WTC11 (cell line): ENCODE measurements around the gene GPR39. TPM values are rescaled to one million over a fixed set of nuclear protein-coding genes. Genes with fewer than 3 reads are reported as not detected.

ENCODE experiments used
- ATAC-seq: fragments of 200-7000 bp; cut with Tn5 transposase; 2 replicates; pipeline ENCODE4 v1.10.0; 2021; ENCODE audit warnings: mild to moderate bottlenecking, moderate library complexity
- CTCF ChIA-PET: fragments of 300-600 bp; sonication (Branson Sonifier 250); formaldehyde crosslinking; loops from one replicate; lab custom pipeline; 2021; ENCODE audit warnings: antibody characterized with exemption; lab: Charles Lee
- POLR2A ChIA-PET: fragments of 350-600 bp; sonication (Branson Sonifier 250); formaldehyde crosslinking; loops from one replicate; lab custom pipeline; 2021; ENCODE audit warnings: antibody characterized with exemption; lab: Charles Lee
- DNase-seq: peaks from one replicate; pipeline ENCODE4 v3.0.0; 2021; ENCODE audit warnings: low spot score
- H3K27ac Mint-ChIP-seq: 2 replicates; pipeline ENCODE4 v1.8.0; 2021; ENCODE audit warnings: mixed read lengths
- H3K27me3 Mint-ChIP-seq: 2 replicates; pipeline ENCODE4 v1.8.0; 2021; ENCODE audit warnings: low read depth, mild to moderate bottlenecking, moderate library complexity, mixed read lengths
- H3K36me3 Mint-ChIP-seq: 2 replicates; pipeline ENCODE4 v1.8.0; 2021; ENCODE audit warnings: mixed read lengths
- H3K4me1 Mint-ChIP-seq: 2 replicates; pipeline ENCODE4 v1.8.0; 2022; ENCODE audit warnings: mixed read lengths
- H3K4me3 Mint-ChIP-seq: 2 replicates; pipeline ENCODE4 v1.8.0; 2021; ENCODE audit warnings: mild to moderate bottlenecking, moderate library complexity, mixed read lengths
- H3K9me3 Mint-ChIP-seq: 2 replicates; pipeline ENCODE4 v1.8.0; 2021; ENCODE audit warnings: mixed read lengths
- CBFB ChIP-seq: sonication (generic); formaldehyde crosslinking; IDR thresholded peaks from 2 replicates; pipeline ENCODE4 v1.8.1; 2022; ENCODE audit warnings: mild to moderate bottlenecking, low read depth, missing genetic modification reagents
- CREM ChIP-seq: sonication (generic); formaldehyde crosslinking; IDR thresholded peaks from 2 replicates; pipeline ENCODE4 v1.8.1; 2022; ENCODE audit warnings: mild to moderate bottlenecking, missing genetic modification reagents, moderate library complexity
- ETV6 ChIP-seq: sonication (generic); formaldehyde crosslinking; IDR thresholded peaks from 2 replicates; pipeline ENCODE4 v1.8.1; 2022; ENCODE audit warnings: mild to moderate bottlenecking, missing genetic modification reagents
- FOXP1 ChIP-seq: sonication (generic); formaldehyde crosslinking; IDR thresholded peaks from 2 replicates; pipeline ENCODE4 v1.8.0; 2022; ENCODE audit warnings: missing genetic modification reagents, mild to moderate bottlenecking, moderate library complexity, borderline replicate concordance
- IRF2 ChIP-seq: sonication (generic); formaldehyde crosslinking; IDR thresholded peaks from 2 replicates; pipeline ENCODE4 v1.8.0; 2022; ENCODE audit warnings: low read depth, missing genetic modification reagents, borderline replicate concordance
- MYBL2 ChIP-seq: sonication (generic); formaldehyde crosslinking; IDR thresholded peaks from 2 replicates; pipeline ENCODE4 v1.8.1; 2023; ENCODE audit warnings: mild to moderate bottlenecking, moderate library complexity, missing genetic modification reagents
- NFATC4 ChIP-seq: fragments of 250-450 bp; sonication (Bioruptor Pico); IDR thresholded peaks from 2 replicates; pipeline ENCODE4 v1.9.0; 2021; ENCODE audit warnings: mild to moderate bottlenecking
- NFYB ChIP-seq: sonication (generic); formaldehyde crosslinking; conservative IDR thresholded peaks from 2 replicates; pipeline ENCODE4 v1.8.0; 2022; ENCODE audit warnings: low read depth, missing genetic modification reagents
- NR2C2 ChIP-seq: sonication (generic); formaldehyde crosslinking; IDR thresholded peaks from 2 replicates; pipeline ENCODE4 v1.8.0; 2022; ENCODE audit warnings: mild to moderate bottlenecking, missing genetic modification reagents
- PRRX2 ChIP-seq: fragments of 250-450 bp; sonication (Bioruptor Pico); IDR thresholded peaks from 2 replicates; pipeline ENCODE4 v1.8.0; 2021; ENCODE audit warnings: mild to moderate bottlenecking
- SMAD3 ChIP-seq: sonication (generic); formaldehyde crosslinking; IDR thresholded peaks from 2 replicates; pipeline ENCODE4 v1.8.0; 2022; ENCODE audit warnings: missing genetic modification reagents, mild to moderate bottlenecking, borderline replicate concordance
- SP1 ChIP-seq: sonication (generic); formaldehyde crosslinking; conservative IDR thresholded peaks from 2 replicates; pipeline ENCODE4 v1.8.1; 2022; ENCODE audit warnings: missing genetic modification reagents
- TCF7 ChIP-seq: sonication (generic); formaldehyde crosslinking; IDR thresholded peaks from 2 replicates; pipeline ENCODE4 v1.8.0; 2022; ENCODE audit warnings: mild to moderate bottlenecking, low read depth, missing genetic modification reagents, moderate library complexity
- ZBTB21 ChIP-seq: sonication (generic); formaldehyde crosslinking; IDR thresholded peaks from 2 replicates; pipeline ENCODE4 v1.8.1; 2023; ENCODE audit warnings: mild to moderate bottlenecking, missing genetic modification reagents, borderline replicate concordance
- total RNA-seq: library from RNA; stranded (reverse); gene quantifications from 3 replicates; pipeline ENCODE4 v1.2.3, GENCODE V29; 2021
- TF ChIP-seq, protein P1 (sequence below): sonication (generic); formaldehyde crosslinking; IDR thresholded peaks from 2 replicates; pipeline ENCODE4 v1.8.0; 2022; ENCODE audit warnings: missing genetic modification reagents
- TF ChIP-seq, protein P2 (sequence below): sonication (generic); formaldehyde crosslinking; IDR thresholded peaks from 2 replicates; pipeline ENCODE4 v1.8.0; 2022; ENCODE audit warnings: mild to moderate bottlenecking, missing genetic modification reagents
- TF ChIP-seq, protein P3 (sequence below): fragments of 250-450 bp; sonication (Bioruptor Pico); IDR thresholded peaks from 2 replicates; pipeline ENCODE4 v1.9.0; 2021; ENCODE audit warnings: mild to moderate bottlenecking
- TF ChIP-seq, protein P4 (sequence below): sonication (generic); formaldehyde crosslinking; IDR thresholded peaks from 2 replicates; pipeline ENCODE4 v1.8.1; 2022; ENCODE audit warnings: low read depth, missing genetic modification reagents, borderline replicate concordance
- TF ChIP-seq, protein P5 (sequence below): fragments of 250-450 bp; sonication (Bioruptor Pico); IDR thresholded peaks from 2 replicates; pipeline ENCODE4 v1.9.0; 2021; ENCODE audit warnings: moderate library complexity, mild to moderate bottlenecking, inconsistent platforms, borderline replicate concordance
- TF ChIP-seq, protein P6 (sequence below): sonication (generic); formaldehyde crosslinking; IDR thresholded peaks from 2 replicates; pipeline ENCODE4 v1.8.0; 2022; ENCODE audit warnings: mild to moderate bottlenecking, missing genetic modification reagents
- TF ChIP-seq, protein P7 (sequence below): sonication (generic); formaldehyde crosslinking; IDR thresholded peaks from 2 replicates; pipeline ENCODE4 v1.8.0; 2023; ENCODE audit warnings: mild to moderate bottlenecking, missing genetic modification reagents
- TF ChIP-seq, protein P8 (sequence below): sonication (generic); formaldehyde crosslinking; IDR thresholded peaks from 2 replicates; pipeline ENCODE4 v1.8.0; 2023; ENCODE audit warnings: missing genetic modification reagents

Gene GPR39
- total RNA-seq, 1 experiment from 2014 or later: 0.74 TPM

DNA sequence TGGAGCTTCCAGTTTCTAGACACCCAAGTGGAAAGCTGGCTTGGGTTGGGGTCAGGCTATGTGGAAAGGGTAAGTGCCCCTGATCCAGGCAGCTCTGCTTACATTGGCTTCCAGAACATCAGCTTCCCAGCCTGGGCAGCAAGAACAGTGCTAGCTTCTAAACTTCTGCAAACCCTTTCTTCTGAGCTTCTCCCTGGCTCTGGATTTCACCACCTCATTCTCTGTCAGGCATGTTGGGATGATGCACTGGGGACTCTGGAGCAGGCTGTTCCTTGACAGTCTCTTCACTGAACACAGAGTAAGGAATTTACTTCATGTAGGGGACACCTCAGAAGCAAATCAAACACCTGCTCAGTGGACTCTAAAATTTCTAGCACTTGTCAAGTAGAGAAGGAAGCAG, 180.6 kb downstream of the GPR39 start:
- peaks cover 6% of the 10 kb centered on the region for H3K4me1 Mint-ChIP-seq
- no peak for DNase-seq
- no peak overlapping the region for H3K27ac Mint-ChIP-seq
- CTCF ChIA-PET: interaction anchor here (0.6 kb wide), 1 partner anchor 16 kb away, joined by 3 read pairs; no protein-coding TSS in a partner anchor
- no peak overlapping the region for H3K4me3 Mint-ChIP-seq
- TF ChIP-seq ZBTB21 (CRISPR knock-in tag) (no peak), TCF7 (no peak), FOXP1 (no peak), CREM (CRISPR knock-in tag) (no peak), SMAD3 (no peak), CBFB (CRISPR knock-in tag) (no peak), PRRX2 (CRISPR knock-in tag) (no peak), NR2C2 (CRISPR knock-in tag) (no peak), IRF2 (CRISPR knock-in tag) (no peak), ETV6 (CRISPR knock-in tag) (no peak)
- TF ChIP-seq, protein P1, sequence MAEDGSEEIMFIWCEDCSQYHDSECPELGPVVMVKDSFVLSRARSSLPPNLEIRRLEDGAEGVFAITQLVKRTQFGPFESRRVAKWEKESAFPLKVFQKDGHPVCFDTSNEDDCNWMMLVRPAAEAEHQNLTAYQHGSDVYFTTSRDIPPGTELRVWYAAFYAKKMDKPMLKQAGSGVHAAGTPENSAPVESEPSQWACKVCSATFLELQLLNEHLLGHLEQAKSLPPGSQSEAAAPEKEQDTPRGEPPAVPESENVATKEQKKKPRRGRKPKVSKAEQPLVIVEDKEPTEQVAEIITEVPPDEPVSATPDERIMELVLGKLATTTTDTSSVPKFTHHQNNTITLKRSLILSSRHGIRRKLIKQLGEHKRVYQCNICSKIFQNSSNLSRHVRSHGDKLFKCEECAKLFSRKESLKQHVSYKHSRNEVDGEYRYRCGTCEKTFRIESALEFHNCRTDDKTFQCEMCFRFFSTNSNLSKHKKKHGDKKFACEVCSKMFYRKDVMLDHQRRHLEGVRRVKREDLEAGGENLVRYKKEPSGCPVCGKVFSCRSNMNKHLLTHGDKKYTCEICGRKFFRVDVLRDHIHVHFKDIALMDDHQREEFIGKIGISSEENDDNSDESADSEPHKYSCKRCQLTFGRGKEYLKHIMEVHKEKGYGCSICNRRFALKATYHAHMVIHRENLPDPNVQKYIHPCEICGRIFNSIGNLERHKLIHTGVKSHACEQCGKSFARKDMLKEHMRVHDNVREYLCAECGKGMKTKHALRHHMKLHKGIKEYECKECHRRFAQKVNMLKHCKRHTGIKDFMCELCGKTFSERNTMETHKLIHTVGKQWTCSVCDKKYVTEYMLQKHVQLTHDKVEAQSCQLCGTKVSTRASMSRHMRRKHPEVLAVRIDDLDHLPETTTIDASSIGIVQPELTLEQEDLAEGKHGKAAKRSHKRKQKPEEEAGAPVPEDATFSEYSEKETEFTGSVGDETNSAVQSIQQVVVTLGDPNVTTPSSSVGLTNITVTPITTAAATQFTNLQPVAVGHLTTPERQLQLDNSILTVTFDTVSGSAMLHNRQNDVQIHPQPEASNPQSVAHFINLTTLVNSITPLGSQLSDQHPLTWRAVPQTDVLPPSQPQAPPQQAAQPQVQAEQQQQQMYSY (CRISPR knock-in tag): no peak
- TF ChIP-seq, protein P2, sequence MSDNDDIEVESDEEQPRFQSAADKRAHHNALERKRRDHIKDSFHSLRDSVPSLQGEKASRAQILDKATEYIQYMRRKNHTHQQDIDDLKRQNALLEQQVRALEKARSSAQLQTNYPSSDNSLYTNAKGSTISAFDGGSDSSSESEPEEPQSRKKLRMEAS (CRISPR knock-in tag): no peak
- TF ChIP-seq, protein P3, sequence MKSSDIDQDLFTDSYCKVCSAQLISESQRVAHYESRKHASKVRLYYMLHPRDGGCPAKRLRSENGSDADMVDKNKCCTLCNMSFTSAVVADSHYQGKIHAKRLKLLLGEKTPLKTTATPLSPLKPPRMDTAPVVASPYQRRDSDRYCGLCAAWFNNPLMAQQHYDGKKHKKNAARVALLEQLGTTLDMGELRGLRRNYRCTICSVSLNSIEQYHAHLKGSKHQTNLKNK (CRISPR knock-in tag): no peak
- TF ChIP-seq, protein P4, sequence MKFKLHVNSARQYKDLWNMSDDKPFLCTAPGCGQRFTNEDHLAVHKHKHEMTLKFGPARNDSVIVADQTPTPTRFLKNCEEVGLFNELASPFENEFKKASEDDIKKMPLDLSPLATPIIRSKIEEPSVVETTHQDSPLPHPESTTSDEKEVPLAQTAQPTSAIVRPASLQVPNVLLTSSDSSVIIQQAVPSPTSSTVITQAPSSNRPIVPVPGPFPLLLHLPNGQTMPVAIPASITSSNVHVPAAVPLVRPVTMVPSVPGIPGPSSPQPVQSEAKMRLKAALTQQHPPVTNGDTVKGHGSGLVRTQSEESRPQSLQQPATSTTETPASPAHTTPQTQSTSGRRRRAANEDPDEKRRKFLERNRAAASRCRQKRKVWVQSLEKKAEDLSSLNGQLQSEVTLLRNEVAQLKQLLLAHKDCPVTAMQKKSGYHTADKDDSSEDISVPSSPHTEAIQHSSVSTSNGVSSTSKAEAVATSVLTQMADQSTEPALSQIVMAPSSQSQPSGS (CRISPR knock-in tag): no peak
- TF ChIP-seq, protein P5, sequence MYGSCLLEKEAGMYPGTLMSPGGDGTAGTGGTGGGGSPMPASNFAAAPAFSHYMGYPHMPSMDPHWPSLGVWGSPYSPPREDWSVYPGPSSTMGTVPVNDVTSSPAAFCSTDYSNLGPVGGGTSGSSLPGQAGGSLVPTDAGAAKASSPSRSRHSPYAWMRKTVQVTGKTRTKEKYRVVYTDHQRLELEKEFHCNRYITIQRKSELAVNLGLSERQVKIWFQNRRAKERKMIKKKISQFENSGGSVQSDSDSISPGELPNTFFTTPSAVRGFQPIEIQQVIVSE (CRISPR knock-in tag): no peak
- TF ChIP-seq, all 79 proteins: peak for 0
- Mint-ChIP-seq H3K27me3 (no peaks in the 10 kb centered on the region), H3K9me3 (peaks cover 10% of the 10 kb centered on the region), H3K36me3 (0 out of 2 replicates have a peak, but pooled peaks cover 5% of the 10 kb centered on the region)
- ATAC-seq: no peak
- POLR2A ChIA-PET: no interaction called here

DNA sequence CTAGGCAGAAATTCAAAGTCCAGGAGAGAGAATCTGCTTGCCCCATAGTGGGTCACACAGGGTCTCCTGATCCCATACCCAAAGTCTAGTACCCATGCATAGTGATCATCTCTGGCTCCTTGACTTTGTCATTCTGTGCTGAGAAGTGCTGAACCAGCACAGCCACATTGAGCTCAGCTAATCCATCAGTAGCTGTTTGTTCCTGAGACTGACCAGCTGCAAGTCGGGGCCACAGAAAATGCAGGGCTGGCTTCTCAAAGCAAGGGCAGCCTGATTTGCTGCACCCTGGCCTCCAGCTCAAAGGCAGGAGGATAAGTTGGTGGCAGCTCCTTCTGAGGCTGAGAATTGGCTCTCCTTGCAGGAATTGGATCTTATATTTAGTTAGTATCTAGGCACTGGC, 181.2 kb downstream of the GPR39 start:
- Mint-ChIP-seq H3K4me1 (peaks cover 6% of the 10 kb centered on the region), H3K27ac (no peak overlapping the region), H3K4me3 (no peak overlapping the region), H3K27me3 (no peaks in the 10 kb centered on the region), H3K9me3 (peaks cover 6% of the 10 kb centered on the region), H3K36me3 (0 out of 2 replicates have a peak, but pooled peaks cover 5% of the 10 kb centered on the region)
- ATAC-seq (no peak), DNase-seq (no peak)
- ChIA-PET POLR2A (no interaction called here), CTCF (interaction anchor here (0.6 kb wide), 1 partner anchor 53 kb away, joined by 3 read pairs; no protein-coding TSS in a partner anchor)
- TF ChIP-seq, protein P2 (CRISPR knock-in tag): no peak
- TF ChIP-seq SP1 (CRISPR knock-in tag): no peak
- TF ChIP-seq, protein P6, sequence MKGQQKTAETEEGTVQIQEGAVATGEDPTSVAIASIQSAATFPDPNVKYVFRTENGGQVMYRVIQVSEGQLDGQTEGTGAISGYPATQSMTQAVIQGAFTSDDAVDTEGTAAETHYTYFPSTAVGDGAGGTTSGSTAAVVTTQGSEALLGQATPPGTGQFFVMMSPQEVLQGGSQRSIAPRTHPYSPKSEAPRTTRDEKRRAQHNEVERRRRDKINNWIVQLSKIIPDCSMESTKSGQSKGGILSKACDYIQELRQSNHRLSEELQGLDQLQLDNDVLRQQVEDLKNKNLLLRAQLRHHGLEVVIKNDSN (CRISPR knock-in tag): no peak
- no peak for TF ChIP-seq NFATC4 (CRISPR knock-in tag)
- TF ChIP-seq, protein P7, sequence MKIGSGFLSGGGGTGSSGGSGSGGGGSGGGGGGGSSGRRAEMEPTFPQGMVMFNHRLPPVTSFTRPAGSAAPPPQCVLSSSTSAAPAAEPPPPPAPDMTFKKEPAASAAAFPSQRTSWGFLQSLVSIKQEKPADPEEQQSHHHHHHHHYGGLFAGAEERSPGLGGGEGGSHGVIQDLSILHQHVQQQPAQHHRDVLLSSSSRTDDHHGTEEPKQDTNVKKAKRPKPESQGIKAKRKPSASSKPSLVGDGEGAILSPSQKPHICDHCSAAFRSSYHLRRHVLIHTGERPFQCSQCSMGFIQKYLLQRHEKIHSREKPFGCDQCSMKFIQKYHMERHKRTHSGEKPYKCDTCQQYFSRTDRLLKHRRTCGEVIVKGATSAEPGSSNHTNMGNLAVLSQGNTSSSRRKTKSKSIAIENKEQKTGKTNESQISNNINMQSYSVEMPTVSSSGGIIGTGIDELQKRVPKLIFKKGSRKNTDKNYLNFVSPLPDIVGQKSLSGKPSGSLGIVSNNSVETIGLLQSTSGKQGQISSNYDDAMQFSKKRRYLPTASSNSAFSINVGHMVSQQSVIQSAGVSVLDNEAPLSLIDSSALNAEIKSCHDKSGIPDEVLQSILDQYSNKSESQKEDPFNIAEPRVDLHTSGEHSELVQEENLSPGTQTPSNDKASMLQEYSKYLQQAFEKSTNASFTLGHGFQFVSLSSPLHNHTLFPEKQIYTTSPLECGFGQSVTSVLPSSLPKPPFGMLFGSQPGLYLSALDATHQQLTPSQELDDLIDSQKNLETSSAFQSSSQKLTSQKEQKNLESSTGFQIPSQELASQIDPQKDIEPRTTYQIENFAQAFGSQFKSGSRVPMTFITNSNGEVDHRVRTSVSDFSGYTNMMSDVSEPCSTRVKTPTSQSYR (CRISPR knock-in tag): no peak
- TF ChIP-seq PRRX2 (CRISPR knock-in tag): no peak
- no peak for TF ChIP-seq NFYB (CRISPR knock-in tag)
- no peak for TF ChIP-seq MYBL2 (CRISPR knock-in tag)
- TF ChIP-seq, protein P8, sequence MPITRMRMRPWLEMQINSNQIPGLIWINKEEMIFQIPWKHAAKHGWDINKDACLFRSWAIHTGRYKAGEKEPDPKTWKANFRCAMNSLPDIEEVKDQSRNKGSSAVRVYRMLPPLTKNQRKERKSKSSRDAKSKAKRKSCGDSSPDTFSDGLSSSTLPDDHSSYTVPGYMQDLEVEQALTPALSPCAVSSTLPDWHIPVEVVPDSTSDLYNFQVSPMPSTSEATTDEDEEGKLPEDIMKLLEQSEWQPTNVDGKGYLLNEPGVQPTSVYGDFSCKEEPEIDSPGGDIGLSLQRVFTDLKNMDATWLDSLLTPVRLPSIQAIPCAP: no peak
